ENCODE results near the gene FOXL1.

The FOXL1 gene

DNA sequence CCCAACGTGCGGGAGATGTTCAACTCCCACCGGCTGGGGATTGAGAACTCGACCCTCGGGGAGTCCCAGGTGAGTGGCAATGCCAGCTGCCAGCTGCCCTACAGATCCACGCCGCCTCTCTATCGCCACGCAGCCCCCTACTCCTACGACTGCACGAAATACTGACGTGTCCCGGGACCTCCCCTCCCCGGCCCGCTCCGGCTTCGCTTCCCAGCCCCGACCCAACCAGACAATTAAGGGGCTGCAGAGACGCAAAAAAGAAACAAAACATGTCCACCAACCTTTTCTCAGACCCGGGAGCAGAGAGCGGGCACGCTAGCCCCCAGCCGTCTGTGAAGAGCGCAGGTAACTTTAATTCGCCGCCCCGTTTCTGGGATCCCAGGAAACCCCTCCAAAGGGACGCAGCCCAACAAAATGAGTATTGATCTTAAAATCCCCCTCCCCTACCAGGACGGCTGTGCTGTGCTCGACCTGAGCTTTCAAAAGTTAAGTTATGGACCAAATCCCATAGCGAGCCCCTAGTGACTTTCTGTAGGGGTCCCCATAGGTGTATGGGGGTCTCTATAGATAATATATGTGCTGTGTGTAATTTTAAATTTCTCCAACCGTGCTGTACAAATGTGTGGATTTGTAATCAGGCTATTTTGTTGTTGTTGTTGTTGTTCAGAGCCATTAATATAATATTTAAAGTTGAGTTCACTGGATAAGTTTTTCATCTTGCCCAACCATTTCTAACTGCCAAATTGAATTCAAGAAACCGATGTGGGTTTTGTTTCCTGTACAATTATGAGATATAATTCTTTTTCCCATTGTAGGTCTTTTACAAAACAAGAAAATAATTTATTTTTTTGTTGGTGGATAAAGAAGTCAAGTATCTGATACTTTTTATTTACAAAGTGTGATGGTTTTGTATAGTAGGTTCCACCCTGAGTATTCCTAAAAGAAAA is 9.4 kb upstream of the FOXL1 start:
- DNase-seq (ENCODE audit: low read depth in 1 of 2, low spot score in 1 of 2), result no peak

DNA sequence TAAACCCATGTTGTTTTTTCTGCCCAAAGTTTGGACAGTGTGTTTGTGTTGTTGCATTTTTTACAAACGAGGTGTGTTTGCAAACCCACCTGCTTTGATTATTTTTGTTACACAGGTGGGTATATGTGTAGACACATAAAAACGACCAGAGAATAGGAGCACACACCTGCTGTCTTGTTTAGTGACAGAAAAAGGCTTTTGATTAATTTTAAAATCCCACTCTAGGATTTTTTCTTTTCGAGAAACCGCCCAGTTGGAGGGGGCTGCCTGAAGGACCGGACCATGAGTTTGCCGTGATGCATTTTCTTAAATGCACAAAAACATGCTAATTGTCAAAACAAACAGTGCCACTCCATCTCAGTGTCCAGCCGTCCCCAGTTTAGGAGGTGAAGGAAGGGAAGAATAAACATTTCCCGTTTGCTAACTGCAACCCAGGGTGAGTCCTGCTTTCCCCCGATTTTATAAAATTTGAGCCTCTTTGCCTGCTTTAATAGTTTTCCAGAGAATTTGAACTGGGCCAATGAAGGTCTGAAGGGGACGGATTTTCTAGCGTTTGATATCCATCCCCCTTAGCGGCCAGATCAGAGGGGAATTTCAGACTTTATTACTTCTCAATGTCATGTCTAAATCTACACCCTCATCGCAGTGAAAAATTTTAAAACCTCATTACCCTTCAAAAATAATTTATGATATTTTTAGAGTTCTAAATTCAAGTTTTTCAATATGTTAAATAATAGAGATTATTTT is 8.5 kb upstream of the FOXL1 start:
- no peak for DNase-seq (ENCODE audit: low read depth in 1 of 2, low spot score in 1 of 2)

- no peak for DNase-seq (ENCODE audit: low read depth in 1 of 2, low spot score in 1 of 2)
Measured at GRCh38 chr16:86570558-86571529, 7.5 kb upstream of the FOXL1 start.

DNA sequence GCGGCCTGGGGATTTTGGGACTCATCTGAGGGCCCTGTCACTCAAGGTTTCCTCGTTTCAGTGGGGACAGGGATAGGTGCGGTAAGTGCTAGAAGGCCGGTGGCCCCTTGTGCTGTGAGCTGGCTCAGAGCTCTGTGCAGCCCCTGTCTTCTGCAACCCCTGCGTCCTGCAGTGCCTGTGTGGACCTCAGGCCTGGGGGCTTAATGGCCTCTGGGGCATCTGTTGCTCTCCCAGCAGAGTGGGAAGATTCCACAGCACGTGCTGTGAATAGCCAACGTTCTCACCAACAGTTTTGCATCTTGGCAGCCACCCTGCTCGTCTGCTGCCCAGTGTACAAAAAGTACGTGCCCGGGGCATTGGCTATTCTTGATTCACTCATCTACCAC is 6.8 kb upstream of the FOXL1 start:
- no peak for DNase-seq (ENCODE audit: low read depth in 1 of 2, low spot score in 1 of 2)

GRCh38 chr16:86572041-86572521 is 6.3 kb upstream of the FOXL1 start:
- no peak for DNase-seq (ENCODE audit: low read depth in 1 of 2, low spot score in 1 of 2)

DNA sequence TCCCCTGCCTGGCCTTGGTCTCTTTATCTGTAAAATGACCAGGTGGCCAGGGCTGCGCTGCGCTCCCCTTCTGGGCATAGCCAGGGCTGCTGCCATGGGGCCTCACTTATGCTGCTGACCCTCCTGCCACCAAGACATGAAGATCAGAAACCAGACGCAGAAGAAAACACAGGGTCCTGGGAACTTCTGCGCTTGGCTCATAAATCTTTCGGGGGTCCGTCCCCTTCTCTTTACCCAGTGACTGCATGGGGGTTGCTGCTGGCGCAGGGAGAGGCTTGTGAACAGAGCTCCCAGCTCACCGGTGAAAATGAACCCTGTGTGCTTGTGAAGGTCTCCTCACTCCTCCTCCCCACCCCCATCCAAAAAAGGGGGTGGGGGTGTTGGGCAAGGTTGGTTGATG is 5.7 kb upstream of the FOXL1 start:
- no peak for DNase-seq (ENCODE audit: low read depth in 1 of 2, low spot score in 1 of 2)

DNA sequence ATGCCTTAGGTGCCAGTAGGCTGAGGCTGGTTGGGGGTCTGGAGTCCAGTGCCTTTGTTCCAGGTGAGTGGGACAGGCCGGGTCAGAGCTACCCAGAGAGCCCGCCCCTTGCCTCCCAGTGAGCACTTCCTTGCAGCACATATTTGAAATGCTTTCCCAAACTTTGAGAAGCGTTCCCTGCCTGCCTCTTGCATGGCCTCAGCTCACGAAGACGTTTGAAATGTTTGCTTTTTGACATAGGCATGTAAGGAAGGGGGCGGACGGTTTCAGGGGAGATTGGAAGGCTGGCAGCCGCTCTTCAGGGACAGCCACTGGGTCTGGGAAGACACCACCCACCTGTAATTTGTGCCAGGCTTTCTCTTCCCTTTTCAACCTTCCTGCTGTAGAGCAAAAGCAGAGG is 5.1 kb upstream of the FOXL1 start:
- DNase-seq (ENCODE audit: low read depth in 1 of 2, low spot score in 1 of 2), result no peak

DNA sequence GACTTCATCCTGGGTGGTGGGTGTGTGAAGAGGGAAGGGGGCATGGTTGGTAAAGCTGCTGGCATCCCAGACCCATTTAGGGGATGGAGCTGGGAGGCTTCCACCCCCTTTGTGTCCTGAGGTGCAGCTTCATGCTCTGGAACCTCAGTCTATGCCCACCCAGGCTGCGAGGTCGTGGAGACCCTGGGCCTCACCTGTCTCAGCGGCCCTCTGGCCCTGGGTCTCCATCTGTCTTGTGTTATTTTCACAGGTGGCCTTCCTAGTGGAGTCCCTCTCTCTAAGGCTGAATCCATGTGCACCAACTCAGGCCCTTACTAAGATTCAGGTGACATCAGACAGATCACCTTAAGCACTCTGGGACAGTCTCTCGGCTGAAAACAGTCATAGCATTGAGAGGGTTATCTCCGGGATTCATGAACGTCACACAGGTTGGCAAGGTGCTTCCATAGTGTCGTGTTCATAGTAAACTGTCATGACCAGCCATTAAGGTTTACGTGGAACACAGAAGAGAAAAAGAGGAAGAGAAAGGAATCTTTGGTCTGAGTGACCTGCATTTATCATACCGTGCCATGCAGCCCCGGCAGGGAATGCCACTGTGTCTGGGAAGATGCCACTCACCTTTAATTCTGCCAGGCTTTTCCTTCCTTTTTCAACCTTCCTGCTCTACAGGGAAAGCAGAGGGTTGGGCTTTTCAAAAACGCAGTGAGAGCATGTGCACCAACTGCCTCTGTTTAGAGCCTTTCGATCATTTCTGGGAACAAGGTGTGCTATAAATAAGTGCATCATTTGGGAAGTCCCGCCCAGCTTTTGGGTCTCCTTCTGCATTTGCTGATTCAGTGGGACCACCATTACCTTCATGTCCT is 4.5 kb upstream of the FOXL1 start:
- no peak for DNase-seq (ENCODE audit: low read depth in 1 of 2, low spot score in 1 of 2)

DNA sequence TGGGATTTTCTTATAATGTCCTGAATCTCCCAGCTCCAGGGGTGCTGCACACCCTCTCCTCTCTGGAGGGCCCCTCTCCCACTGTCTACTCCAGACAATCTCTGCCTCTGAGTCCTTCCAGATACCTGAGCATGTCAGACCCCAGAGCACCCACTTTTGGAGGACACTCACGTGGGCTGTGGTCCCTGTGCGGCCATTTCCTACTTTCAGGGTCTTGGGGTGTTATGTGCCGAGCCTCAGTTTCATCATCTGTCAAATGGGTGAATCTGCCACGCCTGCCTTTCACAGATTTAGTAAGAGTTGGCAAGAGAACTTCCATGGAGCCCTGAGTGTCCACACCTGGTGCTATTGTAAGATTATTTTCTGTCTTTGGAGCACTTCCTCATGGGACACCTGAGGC is 3.7 kb upstream of the FOXL1 start:
- DNase-seq (ENCODE audit: low read depth in 1 of 2, low spot score in 1 of 2), result no peak

- DNase-seq (ENCODE audit: low read depth in 1 of 2, low spot score in 1 of 2), result no peak
Measured at GRCh38 chr16:86575095-86575685, 3.2 kb upstream of the FOXL1 start.

DNA sequence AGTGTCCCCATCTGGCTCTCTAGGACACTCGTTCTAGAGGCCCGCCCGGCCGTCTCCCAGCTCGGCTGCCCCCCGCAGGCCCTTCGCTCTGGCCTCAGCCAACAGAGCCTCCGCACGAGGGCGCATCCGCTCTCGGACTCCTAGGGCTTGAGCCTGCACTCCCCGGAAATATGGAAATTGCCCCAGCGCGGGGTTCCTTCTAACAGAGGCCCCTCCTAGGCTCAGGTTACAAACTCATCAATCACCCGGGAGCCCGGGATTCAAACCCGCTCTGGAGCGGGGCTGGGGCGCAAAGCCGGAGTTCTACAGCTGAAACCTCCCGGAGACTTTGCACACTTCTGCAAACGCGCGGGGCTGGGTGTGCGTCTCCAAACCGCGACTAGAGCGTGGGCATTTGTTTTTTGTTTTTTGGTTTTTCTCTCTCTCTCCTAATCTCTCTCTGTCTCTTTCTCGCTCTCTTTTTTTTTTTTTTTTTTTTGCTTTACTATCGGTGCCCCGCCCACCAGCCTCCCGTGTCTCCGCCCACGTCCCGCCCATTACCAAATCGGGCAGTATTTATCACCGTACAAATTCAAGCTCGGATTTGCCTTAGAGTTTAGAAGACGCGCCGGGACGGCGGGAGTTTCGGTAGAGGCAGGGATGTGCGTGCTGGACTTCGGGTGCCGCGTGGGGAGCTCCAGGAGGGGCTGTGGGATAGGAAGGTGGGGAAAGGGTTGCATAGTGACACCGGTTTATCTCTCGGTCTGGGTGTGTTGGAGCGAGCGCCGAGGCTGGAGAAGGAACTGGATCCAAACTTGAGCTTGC is 2.4 kb upstream of the FOXL1 start:
- DNase-seq (ENCODE audit: low read depth in 1 of 2, low spot score in 1 of 2), result no peak

DNA sequence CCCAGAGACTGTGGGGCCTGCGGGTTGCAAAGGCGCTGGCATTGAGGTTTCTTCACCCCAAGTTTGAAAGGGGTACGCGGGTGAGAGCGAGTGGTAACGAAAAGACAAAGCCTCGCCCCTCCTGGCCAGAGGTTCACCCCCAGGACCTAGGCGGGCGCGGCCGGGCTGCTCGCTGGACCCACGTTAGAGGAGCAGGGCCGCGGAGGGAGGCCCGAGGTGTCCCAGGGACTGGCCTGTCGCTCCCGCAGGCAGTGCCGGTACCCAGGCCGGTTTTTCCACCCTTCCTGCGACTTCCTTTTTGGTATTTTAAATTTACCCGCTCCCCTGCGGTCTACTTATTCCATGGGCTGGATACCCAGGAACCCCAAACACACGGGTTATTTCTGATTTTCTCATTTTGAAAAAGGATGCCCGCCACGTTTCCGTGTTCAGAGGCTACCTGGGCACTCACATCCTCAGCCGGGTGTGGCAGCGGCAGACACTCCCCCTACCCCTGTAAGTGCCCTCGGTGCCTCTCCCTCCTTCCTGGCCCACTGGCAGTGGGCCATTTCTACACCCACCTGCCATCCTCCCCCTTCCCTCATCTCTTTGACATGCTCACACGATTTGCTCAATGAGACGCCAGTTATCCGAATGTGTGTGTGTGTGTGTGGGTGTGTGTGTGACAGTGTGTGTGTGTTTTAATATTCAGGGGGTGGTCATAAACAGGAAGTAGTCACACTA is 1.6 kb upstream of the FOXL1 start:
- no peak for DNase-seq (ENCODE audit: low read depth in 1 of 2, low spot score in 1 of 2)

GRCh38 chr16:86577314-86577971 is 906 bp upstream of the FOXL1 start:
- DNase-seq (ENCODE audit: low read depth in 1 of 2, low spot score in 1 of 2), result no peak

DNA sequence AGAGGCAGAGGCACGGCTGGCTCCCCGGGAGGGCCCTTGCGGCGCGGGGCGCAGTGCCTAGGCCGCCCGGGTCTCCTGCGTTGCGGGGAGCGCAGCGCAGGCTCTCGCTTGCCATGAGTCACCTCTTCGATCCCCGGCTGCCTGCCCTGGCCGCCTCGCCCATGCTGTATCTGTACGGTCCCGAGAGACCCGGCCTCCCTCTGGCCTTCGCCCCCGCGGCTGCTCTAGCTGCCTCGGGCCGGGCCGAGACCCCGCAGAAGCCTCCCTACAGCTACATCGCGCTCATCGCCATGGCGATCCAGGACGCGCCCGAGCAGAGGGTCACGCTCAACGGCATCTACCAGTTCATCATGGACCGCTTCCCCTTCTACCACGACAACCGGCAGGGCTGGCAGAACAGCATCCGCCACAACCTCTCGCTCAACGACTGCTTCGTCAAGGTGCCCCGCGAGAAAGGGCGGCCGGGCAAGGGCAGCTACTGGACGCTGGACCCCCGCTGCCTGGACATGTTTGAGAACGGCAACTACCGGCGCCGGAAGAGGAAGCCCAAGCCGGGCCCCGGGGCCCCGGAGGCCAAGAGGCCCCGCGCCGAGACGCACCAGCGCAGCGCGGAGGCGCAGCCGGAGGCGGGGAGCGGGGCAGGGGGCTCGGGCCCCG is 390 bp downstream of the FOXL1 start:
- no peak for DNase-seq (ENCODE audit: low read depth in 1 of 2, low spot score in 1 of 2)

GRCh38 chr16:86579268-86580062 is 1.1 kb downstream of the FOXL1 start:
- no peak for DNase-seq (ENCODE audit: low read depth in 1 of 2, low spot score in 1 of 2)

GRCh38 chr16:86580063-86580790 is 1.9 kb downstream of the FOXL1 start:
- DNase-seq (ENCODE audit: low read depth in 1 of 2, low spot score in 1 of 2), result no peak
